ENCODE measurements around the gene RPL18.

DNA sequence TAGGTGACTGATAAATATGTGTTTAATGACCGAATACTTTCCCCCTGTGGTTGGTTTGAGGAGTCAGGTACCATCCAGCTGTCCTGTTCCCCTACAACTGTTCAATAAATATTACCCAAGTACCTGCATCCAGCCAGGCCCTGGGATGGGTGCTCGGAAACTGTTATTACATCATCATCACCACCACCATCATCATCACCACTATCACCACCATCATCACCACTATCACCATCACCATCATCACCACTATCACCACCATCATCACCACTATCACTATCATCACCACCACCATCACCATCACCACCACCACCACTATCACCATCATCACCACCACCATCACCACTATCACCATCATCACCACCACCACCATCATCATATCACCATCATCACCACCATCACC, 49.8 kb upstream of the RPL18 start:
- TF ChIP-seq POLR2AphosphoS5 (IDR thresholded peaks at IDR 0.05; ENCODE audit: low read depth, low read length) (no peak), TAF1 (IDR thresholded peaks at IDR 0.05; ENCODE audit: borderline replicate concordance, low read depth, low read length) (no peak)
